GM12892 (cell line): Measurements from ENCODE around the gene UBASH3A.

Source experiments
- POLR2A ChIP-seq: IDR thresholded peaks from 2 replicates; pipeline ENCODE4 v1.6.1; 2011; ENCODE audit warnings: low read depth, low read length, control low read depth
- POLR2AphosphoS5 ChIP-seq: IDR thresholded peaks from 2 replicates; pipeline ENCODE4 v1.6.1; 2011; ENCODE audit warnings: low read depth, low read length, control low read depth
- TAF1 ChIP-seq: IDR thresholded peaks from 2 replicates; pipeline ENCODE4 v1.6.1; 2011; ENCODE audit warnings: low read depth, mild to moderate bottlenecking, control low read depth, low read length, borderline replicate concordance

GRCh38 chr21:42435401-42435800 lies 31.7 kb downstream of the UBASH3A start:
- TF ChIP-seq POLR2A = no peak
- TF ChIP-seq POLR2AphosphoS5 = no peak
- TF ChIP-seq TAF1 = no peak
